ENCODE results near the gene STING1.

The STING1 gene

GRCh38 chr5:139426203-139426885 lies 56.2 kb downstream of the STING1 start:
- FAIRE-seq (no peak), DNase-seq (ENCODE audit: insufficient read length, low spot score) (no peak)
- TF ChIP-seq CTCF (IDR thresholded peaks at IDR 0.05; ENCODE audit: insufficient read depth, missing control alignments), result no peak

Data from D721Med (cell line).